OCI-LY7 (cell line): ENCODE results near the gene MYOM3. TPM values are rescaled to one million over a fixed set of nuclear protein-coding genes. Genes with fewer than 3 reads are reported as not detected.
"Not testable (repeated sequence)": the region's sequence is repeated elsewhere in the genome, so short reads cannot be mapped to it uniquely, and the experiment has no call there.

Experiments used
- BruUV-seq: library from RNA; stranded (reverse); fragments of 400-500 nt; replicated peaks from 2 replicates; lab custom pipeline; 2021; lab: Mats Ljungman, UMichigan
- CTCF ChIA-PET: fragments of 300-600 bp; sonication (Branson Sonifier 250); formaldehyde crosslinking; loops from one replicate; lab custom pipeline; 2022; ENCODE audit warnings: antibody characterized with exemption; ENCODE audit not compliant: unreplicated experiment; lab: Charles Lee
- POLR2A ChIA-PET: fragments of 300-600 bp; sonication (Branson Sonifier 250); formaldehyde crosslinking; loops from one replicate; lab custom pipeline; 2022; ENCODE audit warnings: antibody characterized with exemption; lab: Charles Lee
- DNase-seq: peaks from one replicate; pipeline ENCODE4 v3.0.0-alpha.2; 2015; ENCODE audit warnings: low spot score
- H2AFZ ChIP-seq: fragments of 200-600 bp; sonication (generic), shearing (Covaris generic); 2 replicates; pipeline ENCODE4 v1.6.1; 2014; ENCODE audit warnings: mild to moderate bottlenecking, antibody characterized with exemption, low read length, moderate library complexity
- H3K27ac ChIP-seq: fragments of 200-600 bp; sonication (generic); 2 replicates; pipeline ENCODE4 v1.5.1; 2014; ENCODE audit warnings: mixed run types, low read depth, mild to moderate bottlenecking, moderate library complexity, low read length, inconsistent platforms; ENCODE audit not compliant: poor library complexity, severe bottlenecking
- H3K36me3 ChIP-seq: fragments of 200-600 bp; sonication (generic); 2 replicates; pipeline ENCODE4 v1.6.1; 2014; ENCODE audit warnings: mild to moderate bottlenecking, antibody characterized with exemption, low read length, moderate library complexity, mixed read lengths; ENCODE audit not compliant: insufficient read depth
- H3K4me1 ChIP-seq: fragments of 200-600 bp; sonication (generic); 2 replicates; pipeline ENCODE4 v1.5.1; 2014; ENCODE audit warnings: mild to moderate bottlenecking, low read length; ENCODE audit not compliant: insufficient read depth, poor library complexity, severe bottlenecking
- H3K4me2 ChIP-seq: fragments of 200-600 bp; sonication (generic); 2 replicates; pipeline ENCODE4 v1.6.1; 2014; ENCODE audit warnings: mild to moderate bottlenecking, low read length
- H3K4me3 ChIP-seq: fragments of 200-600 bp; sonication (generic); 2 replicates; pipeline ENCODE4 v1.5.1; 2014; ENCODE audit warnings: mild to moderate bottlenecking, low read depth, low read length; ENCODE audit not compliant: poor library complexity, severe bottlenecking
- H3K79me2 ChIP-seq: fragments of 200-600 bp; sonication (generic); 2 replicates; pipeline ENCODE4 v1.6.1; 2016; ENCODE audit warnings: low read depth, mild to moderate bottlenecking, low read length, moderate library complexity, mixed read lengths; ENCODE audit not compliant: insufficient read depth
- H3K9me2 ChIP-seq: fragments of 200-600 bp; sonication (generic); 2 replicates; pipeline ENCODE4 v1.6.1; 2016; ENCODE audit warnings: mild to moderate bottlenecking, low read length, mixed read lengths; ENCODE audit not compliant: insufficient read depth
- H3K9me3 ChIP-seq: fragments of 200-600 bp; sonication (generic); 2 replicates; pipeline ENCODE4 v1.6.1; 2014; ENCODE audit warnings: mild to moderate bottlenecking, mixed run types, low read length, mixed read lengths
- H4K20me1 ChIP-seq: fragments of 200-600 bp; sonication (generic); 2 replicates; pipeline ENCODE4 v1.6.1; 2014; ENCODE audit warnings: mild to moderate bottlenecking, antibody characterized with exemption, low read length, moderate library complexity, mixed read lengths; ENCODE audit not compliant: insufficient read depth
- CTCF ChIP-seq: fragments of 200-600 bp; sonication (generic); conservative IDR thresholded peaks from 2 replicates; pipeline ENCODE4 v1.5.1; 2014; ENCODE audit warnings: mild to moderate bottlenecking, antibody characterized with exemption, low read length, moderate library complexity, mixed read lengths
- EZH2phosphoT487 ChIP-seq: fragments of 200-600 bp; sonication (generic); IDR thresholded peaks from 2 replicates; pipeline ENCODE4 v1.6.1; 2018; ENCODE audit warnings: low read depth, borderline replicate concordance, mild to moderate bottlenecking, mixed run types, antibody characterized with exemption, low read length, moderate library complexity, mixed read lengths
- intact Hi-C: fragments of 100-400 bp; cut with micrococcal nuclease; formaldehyde crosslinking; loops from one replicate; pipeline ENCODE4 v1.10.0; 2022; ENCODE audit not compliant: unreplicated experiment
- total RNA-seq, 2 experiments: library from RNA; depleted of rRNA in 1 of 2; stranded (reverse); fragments of >200 nt in 1 of 2; shearing (Covaris generic) in 1 of 2; gene quantifications; 2 replicates each; pipeline ENCODE4 v1.2.3, GENCODE V29; 2014 to 2022

MYOM3 gene
- total RNA-seq, 2 experiments from 2014 or later, result not detected

GRCh38 chr1:24048205-24048869 lies 63.6 kb downstream of the MYOM3 start:
- Histone ChIP-seq H3K27ac (no peak overlapping the region), H3K9me3 (no peaks in the 10 kb centered on the region), H3K4me1 (no peaks in the 10 kb centered on the region), H3K4me3 (no peak overlapping the region), H2AFZ (no peak overlapping the region), H3K4me2 (no peak overlapping the region), H3K36me3 (no peaks in the 10 kb centered on the region), H3K9me2 (no peaks in the 10 kb centered on the region), H3K79me2 (no peaks in the 10 kb centered on the region), H4K20me1 (no peaks in the 10 kb centered on the region)
- CTCF ChIA-PET, result no interaction called here
- no TSS peak for BruUV-seq
- no peak for DNase-seq
- TF ChIP-seq CTCF (no peak), EZH2phosphoT487 (no peak)
- POLR2A ChIA-PET, result interaction anchor here (0.7 kb wide), 1 partner anchor 11 kb away, joined by 5 read pairs; no protein-coding TSS in a partner anchor
- intact Hi-C loops, result no loop called here

GRCh38 chr1:24047110-24047477 lies 64.8 kb downstream of the MYOM3 start:
- Histone ChIP-seq H3K79me2 (no peaks in the 10 kb centered on the region), H3K9me3 (no peaks in the 10 kb centered on the region), H3K4me2 (no peak overlapping the region), H2AFZ (no peak overlapping the region), H3K4me3 (no peak overlapping the region), H3K4me1 (no peaks in the 10 kb centered on the region), H4K20me1 (no peaks in the 10 kb centered on the region), H3K9me2 (no peaks in the 10 kb centered on the region), H3K36me3 (no peaks in the 10 kb centered on the region), H3K27ac (no peak overlapping the region)
- intact Hi-C loops, result no loop called here
- CTCF ChIA-PET, result no interaction called here
- POLR2A ChIA-PET, result no interaction called here
- DNase-seq, result no peak
- TF ChIP-seq EZH2phosphoT487, result no peak
- no peak for TF ChIP-seq CTCF
- no TSS peak for BruUV-seq

- no peak overlapping the region for H3K4me2 ChIP-seq
- POLR2A ChIA-PET, result interaction anchor here (0.7 kb wide), 1 partner anchor 655 kb away, joined by 3 read pairs; no protein-coding TSS in a partner anchor
Observed at GRCh38 chr1:24045771-24046170, 66.2 kb downstream of the MYOM3 start.

GRCh38 chr1:24044672-24045071 lies 67.3 kb downstream of the MYOM3 start:
- not testable (repeated sequence) for BruUV-seq
- POLR2A ChIA-PET, result interaction anchor here (0.6 to 0.7 kb wide), 2 partner anchors 286 to 400 kb away, joined by 3 to 10 read pairs; no protein-coding TSS in a partner anchor

More at GRCh38 chr1:24045771-24046170, 66.2 kb downstream of the MYOM3 start:
- Histone ChIP-seq H3K9me2 (no peaks in the 10 kb centered on the region), H3K36me3 (no peaks in the 10 kb centered on the region), H3K4me3 (no peak overlapping the region), H4K20me1 (no peaks in the 10 kb centered on the region), H3K27ac (no peak overlapping the region), H3K79me2 (no peaks in the 10 kb centered on the region), H3K9me3 (no peaks in the 10 kb centered on the region), H3K4me1 (no peaks in the 10 kb centered on the region), H2AFZ (no peak overlapping the region)
- intact Hi-C loops, result no loop called here
- no TSS peak for BruUV-seq
- no peak for TF ChIP-seq EZH2phosphoT487
- no peak for TF ChIP-seq CTCF
- CTCF ChIA-PET, result no interaction called here
- no peak for DNase-seq

More at GRCh38 chr1:24044672-24045071, 67.3 kb downstream of the MYOM3 start:
- intact Hi-C loops, H3K36me3 ChIP-seq, H2AFZ ChIP-seq, H3K9me3 ChIP-seq, H3K4me3 ChIP-seq, H3K4me2 ChIP-seq, H3K27ac ChIP-seq, H3K4me1 ChIP-seq, H3K9me2 ChIP-seq, H3K79me2 ChIP-seq, H4K20me1 ChIP-seq, DNase-seq: not testable (repeated sequence)
- CTCF ChIA-PET, result interaction anchor here (0.6 kb wide), 1 partner anchor 442 kb away, joined by 3 read pairs; no protein-coding TSS in a partner anchor
